GM19025 (cell line): ENCODE results near the gene CGB8.
"Not testable (repeated sequence)": the region's sequence is repeated elsewhere in the genome, so short reads cannot be mapped to it uniquely, and the experiment has no call there.

Source experiments
- ATAC-seq: cut with Tn5 transposase; IDR thresholded peaks from one replicate; pipeline ENCODE4 v1.9.1; 2021; ENCODE audit warnings: mild to moderate bottlenecking, low read depth, moderate library complexity; ENCODE audit not compliant: unreplicated experiment

The CGB8 gene

GRCh38 chr19:49065905-49066512 lies 17.1 kb upstream of the CGB8 start:
- ATAC-seq: no peak

GRCh38 chr19:49064768-49065611 lies 16.1 kb upstream of the CGB8 start, which contains the start of gene NTF4:
Gene NTF4 (minus strand): TSS chr19:49064818. CDS start chr19:49061997, 2,821 bp downstream.
- ATAC-seq: no peak

DNA sequence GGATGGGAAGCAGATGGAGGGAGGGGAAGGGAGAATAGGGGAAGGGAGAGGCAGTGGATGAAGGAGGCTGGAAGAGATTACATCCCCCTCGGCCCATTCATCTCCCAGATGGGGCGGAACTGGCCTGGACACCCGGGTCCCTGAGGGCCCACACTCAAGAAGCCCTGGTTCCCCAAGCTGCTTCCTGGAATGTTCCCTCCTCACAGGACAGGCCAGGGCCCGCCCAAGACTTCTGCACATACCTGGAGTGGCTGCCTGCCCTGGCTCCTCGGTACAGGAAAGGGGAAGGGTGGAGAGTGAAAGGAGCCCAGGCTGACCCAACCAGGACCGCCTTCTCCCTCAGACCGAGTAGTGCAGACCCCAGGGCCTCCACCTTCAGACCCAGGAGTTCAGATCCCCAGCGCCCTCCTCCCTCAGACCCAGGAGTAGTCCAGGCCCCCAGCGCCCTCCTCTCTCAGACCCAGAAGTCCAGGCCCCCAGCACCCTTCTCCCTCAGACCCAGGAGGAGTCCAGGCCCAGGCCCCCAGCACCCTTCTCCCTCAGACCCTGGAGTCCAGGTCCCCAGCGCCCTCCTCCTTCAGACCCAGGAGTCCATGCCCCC lies 15.2 kb upstream of the CGB8 start:
- no peak for ATAC-seq

- ATAC-seq: no peak
Observed at GRCh38 chr19:49061445-49061844, 12.5 kb upstream of the CGB8 start.

DNA sequence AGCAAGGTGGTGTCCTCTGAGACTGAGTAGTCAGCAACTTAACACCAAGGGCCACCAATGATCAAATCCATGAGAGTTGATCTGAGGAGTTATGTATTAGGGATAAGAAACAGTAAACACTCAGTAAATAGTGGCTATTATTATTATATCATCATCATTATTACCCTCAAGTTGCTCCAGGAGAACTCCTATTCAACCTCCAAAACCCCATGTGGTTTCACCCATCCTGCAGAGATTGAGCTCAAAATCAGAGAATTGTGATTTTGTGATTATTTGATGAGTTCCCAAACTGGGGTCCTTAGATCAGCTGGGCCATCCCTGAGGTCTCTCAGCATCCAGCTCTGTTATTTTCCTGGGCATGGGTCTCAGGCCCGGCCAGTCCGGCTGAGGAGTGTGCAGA lies 12.1 kb upstream of the CGB8 start:
- ATAC-seq: no peak

DNA sequence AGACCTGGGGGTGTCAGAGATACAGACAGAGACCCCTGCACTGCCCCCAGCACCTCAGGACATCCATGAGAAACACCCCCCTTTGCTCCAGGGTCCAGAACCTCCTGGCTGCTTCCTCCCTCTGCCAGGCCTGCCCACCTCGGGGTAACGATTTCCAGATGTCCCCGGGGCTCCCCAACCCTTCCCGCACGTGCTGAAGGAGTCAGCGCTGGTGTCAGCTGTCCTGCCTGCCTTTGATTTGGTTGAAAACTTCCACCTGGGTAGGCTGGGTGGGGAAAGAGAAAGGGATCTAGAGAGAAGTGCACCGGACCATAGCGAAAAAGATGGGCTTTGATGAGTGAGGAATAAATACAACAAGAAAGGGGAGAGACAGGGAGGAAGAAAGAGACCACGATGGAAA lies 10.1 kb upstream of the CGB8 start:
- no peak for ATAC-seq

DNA sequence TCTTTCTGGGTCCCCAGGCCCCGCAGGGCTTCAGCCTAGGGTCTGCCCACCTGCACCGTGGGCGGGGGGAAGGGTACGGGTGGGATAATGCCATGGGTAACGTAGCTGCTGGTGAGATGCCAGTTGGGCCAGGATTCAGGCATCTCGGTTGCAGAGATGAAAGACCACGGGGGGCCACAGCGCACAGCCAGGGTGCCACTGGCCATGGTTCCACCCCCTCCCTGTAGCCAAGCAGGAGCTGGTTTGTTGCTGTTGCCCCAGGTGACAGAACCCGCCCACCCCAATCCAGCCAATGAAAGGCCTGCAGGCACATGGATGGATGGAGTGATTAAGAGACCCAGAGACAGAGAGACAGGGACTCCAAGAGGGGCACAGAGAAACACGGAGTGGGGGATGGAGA lies 9.7 kb upstream of the CGB8 start:
- ATAC-seq: no peak

GRCh38 chr19:49057636-49058234 lies 8.8 kb upstream of the CGB8 start, which contains the start of gene CGB7:
Gene CGB7 (minus strand): TSS chr19:49057749. CDS start chr19:49055375, 2,374 bp downstream.
- no peak for ATAC-seq

DNA sequence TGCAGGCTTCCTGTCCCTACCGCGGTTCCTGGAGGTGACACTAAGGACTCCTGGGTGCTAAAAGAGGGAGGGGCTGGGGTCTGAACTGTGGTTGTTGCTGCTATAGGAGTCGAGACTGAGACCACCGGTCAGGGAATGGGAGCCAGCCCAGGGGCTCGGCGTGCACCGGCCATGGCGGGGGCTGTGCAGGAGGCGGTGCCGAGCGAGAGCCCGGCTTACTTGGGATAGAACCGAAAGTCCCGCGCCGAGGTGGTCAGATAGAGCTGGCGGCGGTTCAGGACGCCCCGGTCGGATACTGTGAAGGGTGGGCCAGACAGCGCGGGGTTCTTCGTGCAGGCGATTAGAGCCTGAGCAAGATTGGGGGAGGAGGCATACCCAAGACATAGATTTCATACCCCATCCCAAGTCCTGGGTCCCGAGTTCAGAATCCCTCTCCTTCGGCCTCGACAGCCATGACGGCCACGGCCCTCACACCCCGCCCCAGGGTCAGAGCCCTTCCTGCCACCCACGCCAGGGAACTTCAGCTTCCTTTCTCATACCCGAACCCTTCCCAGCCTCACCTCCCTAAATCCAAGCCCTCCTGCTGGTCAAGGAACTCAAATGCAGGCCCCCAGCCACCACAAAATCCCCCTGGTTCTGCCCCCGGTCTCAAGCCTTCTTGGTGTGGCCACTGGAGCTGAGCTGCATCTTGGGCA lies 8.1 kb upstream of the CGB8 start:
- not testable (repeated sequence) for ATAC-seq

DNA sequence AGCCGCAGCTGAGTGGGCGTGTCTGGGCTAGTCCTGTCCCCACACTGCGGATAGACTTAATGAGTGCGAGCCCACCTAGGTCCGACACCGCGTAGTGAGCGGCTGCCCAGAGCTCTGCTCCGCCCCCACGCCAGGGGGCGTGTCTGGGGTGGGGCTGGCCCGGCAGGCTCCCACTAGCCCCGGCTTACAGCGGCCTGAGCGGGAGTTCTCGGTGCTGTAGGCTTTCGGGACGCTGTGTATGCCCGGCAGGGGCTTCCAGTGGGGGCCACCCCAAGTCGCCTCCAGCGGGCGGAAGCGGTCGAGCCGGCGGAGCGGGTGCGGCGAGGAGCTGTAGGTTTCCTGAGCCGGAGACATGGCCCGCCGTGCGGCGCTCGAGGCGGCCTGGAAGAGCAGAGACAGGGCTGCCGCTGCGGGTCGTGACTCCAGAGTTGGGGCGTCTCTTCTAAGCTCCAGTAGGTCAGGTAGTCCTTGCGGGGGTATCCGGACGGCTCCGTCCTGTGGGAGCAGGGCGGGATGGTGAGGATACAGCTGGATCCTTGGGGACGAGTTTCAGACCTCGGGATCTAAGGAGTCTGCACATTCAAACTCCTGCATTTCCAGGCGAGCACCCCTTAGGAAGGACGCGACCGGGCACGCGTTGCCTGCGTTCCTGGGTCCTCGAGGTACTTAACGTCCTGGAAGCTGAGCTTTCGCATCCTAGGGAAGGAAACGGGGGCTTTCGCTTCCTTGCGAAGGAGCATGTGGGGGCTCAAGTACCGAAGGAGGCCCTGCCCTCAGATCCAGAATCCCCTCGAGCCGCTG lies 7.4 kb upstream of the CGB8 start:
- ATAC-seq: no peak

DNA sequence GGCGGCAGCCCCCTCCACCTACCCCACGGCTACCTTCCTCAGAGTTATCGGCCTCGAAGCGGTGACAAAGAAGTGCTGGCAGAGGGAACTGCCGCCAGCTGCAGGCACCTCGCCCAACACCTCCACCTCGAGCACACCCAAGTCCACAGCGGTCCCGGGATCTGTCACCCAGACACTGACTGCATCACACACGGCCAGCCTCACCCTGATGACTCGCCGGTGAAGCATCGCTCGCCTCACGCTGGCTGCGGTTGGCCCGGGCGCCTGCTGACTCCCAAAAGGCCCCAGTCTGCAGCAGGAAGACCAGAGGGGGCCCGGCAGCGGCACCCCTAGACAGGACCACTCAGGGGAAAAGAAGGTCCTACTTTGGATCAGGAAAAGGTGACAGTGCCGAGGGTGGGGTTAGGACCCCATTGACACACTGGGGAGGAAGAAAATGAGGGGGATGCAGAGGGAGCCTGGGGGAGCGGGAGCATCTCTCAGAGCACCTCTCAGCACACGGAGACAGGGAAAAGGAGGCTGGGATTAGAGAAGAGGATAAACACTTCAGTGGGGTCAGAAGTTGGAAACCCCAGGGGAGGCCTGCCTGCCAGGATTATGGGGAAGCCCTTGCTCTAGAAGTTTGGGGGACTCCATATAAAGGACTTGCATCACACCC lies 1.6 kb upstream of the CGB8 start:
- not testable (repeated sequence) for ATAC-seq

DNA sequence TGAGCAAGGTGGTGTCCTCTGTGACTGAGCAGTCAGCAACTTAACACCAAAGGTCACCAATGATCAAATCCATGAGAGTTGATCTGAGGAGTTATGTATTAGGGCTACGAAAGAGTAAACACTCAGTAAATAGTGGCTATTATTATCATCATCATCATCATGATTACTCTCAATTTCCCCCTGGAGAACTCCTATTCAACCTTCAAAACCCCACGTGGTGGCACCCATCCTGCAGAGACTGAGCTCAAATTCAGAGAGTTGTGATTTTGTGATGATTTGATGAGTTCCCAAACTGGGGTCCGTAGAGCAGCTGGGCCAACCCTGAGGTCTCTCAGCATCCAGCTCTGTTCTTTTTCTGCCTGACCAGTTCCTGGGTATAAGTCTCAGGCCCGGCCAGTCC lies 923 bp upstream of the CGB8 start:
- not testable (repeated sequence) for ATAC-seq

- not testable (repeated sequence) for ATAC-seq
Observed at GRCh38 chr19:49043548-49043947, 5.4 kb downstream of the CGB8 start, which contains the start of gene CGB5. Gene CGB5 (plus strand): TSS chr19:49043848. CDS start chr19:49044210, 362 bp downstream.

- not testable (repeated sequence) for ATAC-seq
Observed at GRCh38 chr19:49042666-49043065, 6.2 kb downstream of the CGB8 start.

DNA sequence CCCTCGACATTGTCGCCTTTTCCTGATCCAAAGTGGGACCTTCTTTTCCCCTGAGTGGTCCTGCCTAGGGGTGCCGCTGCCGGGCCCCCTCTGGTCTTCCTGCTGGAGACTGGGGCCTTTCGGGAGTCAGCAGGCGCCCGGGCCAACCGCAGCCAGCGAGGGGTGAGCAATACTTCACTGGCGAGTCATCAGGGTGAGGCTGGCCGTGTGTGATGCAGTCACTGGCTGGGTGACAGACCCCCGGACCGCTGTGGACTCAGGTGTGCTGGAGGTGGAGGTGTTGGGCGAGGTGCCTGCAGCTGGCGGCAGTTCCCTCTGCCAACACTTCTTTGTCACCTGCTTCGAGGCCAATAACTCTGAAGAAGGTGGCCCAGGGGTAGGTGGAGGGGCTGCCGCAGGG lies 6.7 kb downstream of the CGB8 start:
- ATAC-seq: no peak

- ATAC-seq: not testable (repeated sequence)
Observed at GRCh38 chr19:49039736-49040135, 9.2 kb downstream of the CGB8 start.

DNA sequence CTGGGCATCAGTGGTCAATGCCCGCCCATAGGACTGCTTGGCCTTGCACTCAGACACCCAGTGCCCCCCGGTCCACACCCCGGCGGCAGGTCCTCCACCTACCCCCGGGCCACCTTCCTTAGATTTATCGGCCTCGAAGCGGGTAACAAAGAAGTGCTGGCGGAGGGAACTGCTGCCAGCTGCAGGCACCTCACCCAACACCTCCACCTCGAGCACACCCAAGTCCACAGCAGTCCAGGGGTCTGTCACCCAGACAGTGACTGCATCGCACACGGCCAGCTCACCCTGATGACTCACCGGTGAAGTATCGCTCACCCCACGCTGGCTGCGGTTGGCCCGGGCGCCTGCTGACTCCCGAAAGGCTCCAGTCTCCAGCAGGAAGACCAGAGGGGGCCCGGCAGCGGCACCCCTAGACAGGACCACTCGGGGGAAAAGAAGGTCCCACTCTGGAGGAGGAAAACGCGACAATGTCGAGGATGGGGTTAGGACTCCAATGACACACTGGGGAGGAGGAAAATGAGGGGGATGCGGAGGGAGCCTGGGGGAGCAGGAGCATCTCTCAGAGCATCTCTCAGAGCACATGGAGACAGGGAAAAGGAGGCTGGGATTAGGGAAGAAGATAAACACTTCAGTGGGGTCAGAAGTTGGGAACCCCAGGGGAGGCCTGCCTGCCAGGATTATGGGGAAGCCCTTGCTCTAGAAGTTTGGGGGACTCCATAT lies 10.2 kb downstream of the CGB8 start:
- ATAC-seq: not testable (repeated sequence)

DNA sequence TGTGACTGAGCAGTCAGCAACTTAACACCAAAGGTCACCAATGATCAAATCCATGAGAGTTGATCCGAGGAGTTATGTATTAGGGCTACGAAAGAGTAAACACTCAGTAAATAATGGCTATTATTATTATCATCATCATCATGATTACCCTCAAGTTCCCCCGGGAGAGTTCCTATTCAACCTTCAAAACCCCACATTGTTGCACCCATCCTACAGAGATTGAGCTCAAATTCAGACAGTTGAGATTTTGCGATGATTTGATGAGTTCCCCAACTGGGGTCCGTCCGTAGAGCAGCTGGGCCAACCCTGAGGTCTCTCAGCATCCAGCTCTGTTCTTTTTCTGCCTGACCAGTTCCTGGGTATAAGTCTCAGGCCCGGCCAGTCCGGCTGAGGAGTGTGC lies 10.8 kb downstream of the CGB8 start:
- not testable (repeated sequence) for ATAC-seq
